ENCODE measurements around the gene SERPINA4. TPM values are rescaled to one million over a fixed set of nuclear protein-coding genes. Genes with fewer than 3 reads are reported as not detected.

SERPINA4 gene
- total and polyA plus RNA-seq, 2 of the 13 experiments (the other 11 are each of a cell fraction or from before 2014, with no cell fraction given): 39.1 to 57.8 TPM

- no peak overlapping the region for H2AFZ ChIP-seq (ENCODE audit: low read length)
- in situ Hi-C loops (cut with HindIII; ENCODE audit: extremely low pct_ligation_motif_present, low pct_unique_long_range_greater_than_20kb) (no loop called here), intact Hi-C loops (cut with micrococcal nuclease; ENCODE audit: unreplicated experiment) (loop anchor here (5.0 kb wide), 2 partner anchors 34 to 1459 kb away; partner anchors contain the start of gene SERPINA4)
- ChIA-PET POLR2A (interaction anchor here (1.1 to 15.7 kb wide), 6 partner anchors 13 to 208 kb away, joined by 3 to 638 read pairs (median 50); partner anchors contain the start of genes SERPINA1, SERPINA3, SERPINA4 and SERPINA5), CTCF (ENCODE audit: low intra/inter-chr PET ratio, low total read pairs) (no interaction called here)
- DNase-seq (ENCODE audit: low spot score): no peak
- TF ChIP-seq ZFP91 (CRISPR knock-in tag; IDR thresholded peaks at IDR 0.05; ENCODE audit: borderline replicate concordance) (no peak), ZNF530 (CRISPR knock-in tag; IDR thresholded peaks at IDR 0.05; ENCODE audit: low read depth) (no peak), ZFAT (CRISPR knock-in tag; conservative IDR thresholded peaks at IDR 0.05) (no peak), THYN1 (CRISPR knock-in tag; IDR thresholded peaks at IDR 0.05; ENCODE audit: borderline replicate concordance, low read depth) (no peak)
- H3K27ac ChIP-seq (ENCODE audit: extremely low read length, insufficient read depth, low read length): peak overlapping the region; percentile 86
- H3K79me2 ChIP-seq (ENCODE audit: insufficient read depth, low read length): peaks cover 37% of the 10 kb centered on the region
- no peaks in the 10 kb centered on the region for H3K9me3 ChIP-seq (ENCODE audit: low read length)
- H3K4me1 ChIP-seq (ENCODE audit: insufficient read depth, low read length): peaks cover 89% of the 10 kb centered on the region
- peaks cover 5 to 20% of the 10 kb centered on the region in 2 experiments; a peak in 4 of 5 replicates for H3K36me3 ChIP-seq (replicated peaks in 1 of 2; ENCODE audit: control insufficient read depth in 1 of 2, insufficient read depth in 2 of 2, low read length in 2 of 2)
- H3K4me2 ChIP-seq (ENCODE audit: low read depth, low read length): peak overlapping the region; percentile 75
- H4K20me1 ChIP-seq (ENCODE audit: insufficient read depth, low read length): no peaks in the 10 kb centered on the region
- H3K4me3 ChIP-seq (replicated peaks in 1 of 3; ENCODE audit: insufficient read depth in 1 of 3, low read depth in 2 of 3, low read length in 3 of 3): no peak overlapping the region
- BruUV-seq (replicated peaks): no TSS peak
- WGBS (ENCODE audit: low lambda C conversion rate): 69% methylated on average over 2 of the region's 2 CpGs
- H3K9ac ChIP-seq (ENCODE audit: insufficient read depth, low read depth, low read length): no peak overlapping the region
- FAIRE-seq: no peak
- ATAC-seq: no peak
- H3K27me3 ChIP-seq (ENCODE audit: control insufficient read depth in 1 of 2, insufficient read depth in 2 of 2, low read length in 2 of 2): no peaks in the 10 kb centered on the region
These were observed 34.7 kb downstream of the SERPINA4 start for GRCh38 chr14:94595912-94596311.

- peak overlapping the region; percentile 29 for H3K4me2 ChIP-seq (ENCODE audit: low read depth, low read length)
- WGBS (ENCODE audit: low lambda C conversion rate): 98% methylated on average over 8 of the region's 9 CpGs
- ChIA-PET POLR2A (interaction anchor here (1.2 to 15.7 kb wide), 5 partner anchors 13 to 208 kb away, joined by 3 to 638 read pairs (median 96); partner anchors contain the start of genes SERPINA1, SERPINA3, SERPINA4 and SERPINA5), CTCF (ENCODE audit: low intra/inter-chr PET ratio, low total read pairs) (no interaction called here)
- H2AFZ ChIP-seq (ENCODE audit: low read length): no peak overlapping the region
- no peaks in the 10 kb centered on the region for H3K27me3 ChIP-seq (ENCODE audit: control insufficient read depth in 1 of 2, insufficient read depth in 2 of 2, low read length in 2 of 2)
- H3K9ac ChIP-seq (ENCODE audit: insufficient read depth, low read depth, low read length): no peak overlapping the region
- H4K20me1 ChIP-seq (ENCODE audit: insufficient read depth, low read length): no peaks in the 10 kb centered on the region
- intact Hi-C loops (cut with micrococcal nuclease; ENCODE audit: unreplicated experiment) (loop anchor here (5.0 kb wide), 2 partner anchors 34 to 1459 kb away; partner anchors contain the start of gene SERPINA4), in situ Hi-C loops (cut with HindIII; ENCODE audit: extremely low pct_ligation_motif_present, low pct_unique_long_range_greater_than_20kb) (no loop called here)
- peaks cover 37% of the 10 kb centered on the region for H3K79me2 ChIP-seq (ENCODE audit: insufficient read depth, low read length)
- ATAC-seq (no peak), FAIRE-seq (no peak), DNase-seq (ENCODE audit: low spot score) (no peak)
- H3K4me3 ChIP-seq (replicated peaks in 1 of 3; ENCODE audit: insufficient read depth in 1 of 3, low read depth in 2 of 3, low read length in 3 of 3): no peak overlapping the region
- TSS peak; percentile 5 for BruUV-seq (replicated peaks)
- peaks cover 3 to 17% of the 10 kb centered on the region in 2 experiments; a peak in 3 of 5 replicates for H3K36me3 ChIP-seq (replicated peaks in 1 of 2; ENCODE audit: control insufficient read depth in 1 of 2, insufficient read depth in 2 of 2, low read length in 2 of 2)
- TF ChIP-seq ZNF770 (CRISPR knock-in tag; IDR thresholded peaks at IDR 0.05) (no peak), ELF4 (CRISPR knock-in tag; IDR thresholded peaks at IDR 0.05; ENCODE audit: borderline replicate concordance) (no peak)
- H3K27ac ChIP-seq (ENCODE audit: extremely low read length, insufficient read depth, low read length): no peak overlapping the region
- no peaks in the 10 kb centered on the region for H3K9me3 ChIP-seq (ENCODE audit: low read length)
- peaks cover 94% of the 10 kb centered on the region for H3K4me1 ChIP-seq (ENCODE audit: insufficient read depth, low read length)
These were observed 35.1 kb downstream of the SERPINA4 start for GRCh38 chr14:94596361-94596760.

Measured in HepG2 (cell line).